ENCODE measurements around the gene PTGDS. TPM values are rescaled to one million over a fixed set of nuclear protein-coding genes. Genes with fewer than 3 reads are reported as not detected.
A peak's percentile ranks its signal among the peaks of the same experiment; 100 is the strongest.

PTGDS gene
- total RNA-seq, 1 donor from 2014 or later = 61.1 TPM

DNA sequence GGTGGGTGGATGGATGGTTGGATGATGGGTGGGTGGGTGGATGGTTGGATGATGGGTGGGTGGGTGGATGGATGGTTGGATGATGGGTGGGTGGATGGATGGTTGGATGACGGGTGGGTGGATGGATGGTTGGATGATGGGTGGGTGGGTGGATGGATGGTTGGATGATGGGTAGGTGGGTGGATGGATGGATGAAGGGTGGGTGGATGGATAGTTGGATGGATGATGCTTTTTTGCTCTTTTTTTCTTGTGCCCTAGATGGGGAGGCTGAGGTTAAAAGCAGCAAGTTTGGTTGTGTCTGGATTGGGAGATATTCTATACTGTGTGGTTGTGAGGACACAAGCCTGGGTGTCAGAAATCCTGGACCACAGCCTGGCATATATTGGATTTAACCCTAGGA lies 19.8 kb upstream of the PTGDS start:
- DNase-seq (ENCODE audit: low spot score in 2 of 2) (no peak), FAIRE-seq (no peak)

DNA sequence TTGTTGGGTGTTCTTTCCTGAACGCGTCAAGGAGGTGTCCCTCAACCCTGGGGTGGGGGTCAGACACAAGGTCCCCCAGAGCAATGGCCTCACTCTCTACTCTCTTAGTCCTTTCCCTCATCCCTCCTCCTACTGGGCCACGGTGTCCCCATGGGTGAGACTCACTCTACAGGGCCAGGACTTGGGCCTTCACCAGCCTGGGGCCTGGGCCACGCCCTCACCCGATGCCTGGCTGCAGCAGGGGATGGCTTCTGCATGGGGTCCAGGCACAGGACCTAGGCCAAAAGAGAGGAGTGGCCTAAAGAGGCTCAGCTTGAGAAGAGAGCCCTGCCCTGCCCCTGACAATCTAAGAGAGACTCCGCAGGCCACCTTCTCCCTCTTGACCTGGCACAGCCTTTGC lies 19.4 kb upstream of the PTGDS start:
- FAIRE-seq (no peak), DNase-seq (ENCODE audit: low spot score in 2 of 2) (no peak)

DNA sequence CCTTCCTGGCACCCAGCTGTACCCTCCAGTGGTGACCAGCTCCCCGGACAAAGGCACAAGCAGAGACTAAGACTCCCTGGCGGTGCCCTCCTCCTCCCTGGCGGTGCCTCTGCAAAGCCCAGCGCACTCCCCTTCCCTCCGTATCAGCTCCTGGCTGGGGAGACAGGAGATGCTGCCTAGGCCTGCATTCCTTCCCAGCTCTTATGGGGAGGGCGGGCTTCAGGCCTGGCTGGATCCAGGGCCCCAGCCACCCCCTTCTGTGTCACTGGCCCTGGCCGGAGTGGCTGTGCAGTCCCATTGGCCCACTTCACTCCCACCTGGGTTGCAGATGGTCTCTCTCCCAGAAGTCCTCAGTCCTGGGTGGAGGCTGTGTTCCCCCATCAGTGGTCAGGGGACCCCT lies 18.8 kb upstream of the PTGDS start:
- FAIRE-seq (no peak), DNase-seq (ENCODE audit: low spot score in 2 of 2) (no peak)

DNA sequence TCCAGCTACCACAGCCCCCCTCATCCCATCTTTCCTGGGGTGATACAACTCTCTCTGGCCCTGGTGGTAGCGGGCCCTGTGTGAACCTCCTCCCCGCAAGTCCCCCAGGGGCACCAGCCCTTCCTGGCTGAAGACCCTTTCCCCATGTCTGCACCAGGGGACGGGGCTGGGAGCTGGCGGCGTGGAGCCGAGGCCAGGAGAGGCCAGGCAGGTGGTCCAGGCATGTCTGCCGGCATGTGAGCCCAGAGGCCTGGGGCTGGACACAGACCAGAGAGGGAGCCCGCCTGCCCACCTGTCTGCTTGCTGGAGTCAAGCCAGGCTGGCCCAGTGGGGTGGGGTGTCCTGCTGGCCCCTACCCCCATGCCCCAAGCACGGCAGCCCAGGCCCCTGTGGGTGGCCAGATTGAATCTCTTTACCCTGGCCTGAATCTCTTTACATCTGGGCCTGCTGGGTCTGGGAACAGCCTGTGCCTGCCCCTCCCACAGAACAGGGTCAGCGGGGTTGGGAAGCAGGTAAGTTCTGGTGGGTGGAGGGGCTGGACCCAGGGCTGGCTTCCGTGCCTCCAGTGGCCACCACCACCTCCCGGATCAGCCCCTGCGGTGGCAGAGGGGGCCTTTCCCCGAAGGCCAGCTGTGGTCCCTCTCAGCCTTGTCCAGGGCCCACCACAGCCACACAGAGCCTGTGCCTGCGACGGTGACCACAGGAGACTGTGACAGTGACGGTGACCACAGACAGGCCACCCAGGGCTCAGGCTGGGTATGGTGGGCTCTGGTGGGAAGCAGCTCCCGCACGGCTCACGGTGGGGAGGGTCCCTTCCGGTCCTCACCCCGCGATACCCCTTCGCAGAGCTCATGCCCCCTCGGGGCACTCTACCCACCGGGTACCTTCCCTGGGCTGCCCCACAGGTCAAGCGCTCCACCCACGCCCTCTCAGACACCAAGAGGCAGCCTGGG lies 18.1 kb upstream of the PTGDS start:
- FAIRE-seq (no peak), DNase-seq (ENCODE audit: low spot score in 2 of 2) (no peak)

DNA sequence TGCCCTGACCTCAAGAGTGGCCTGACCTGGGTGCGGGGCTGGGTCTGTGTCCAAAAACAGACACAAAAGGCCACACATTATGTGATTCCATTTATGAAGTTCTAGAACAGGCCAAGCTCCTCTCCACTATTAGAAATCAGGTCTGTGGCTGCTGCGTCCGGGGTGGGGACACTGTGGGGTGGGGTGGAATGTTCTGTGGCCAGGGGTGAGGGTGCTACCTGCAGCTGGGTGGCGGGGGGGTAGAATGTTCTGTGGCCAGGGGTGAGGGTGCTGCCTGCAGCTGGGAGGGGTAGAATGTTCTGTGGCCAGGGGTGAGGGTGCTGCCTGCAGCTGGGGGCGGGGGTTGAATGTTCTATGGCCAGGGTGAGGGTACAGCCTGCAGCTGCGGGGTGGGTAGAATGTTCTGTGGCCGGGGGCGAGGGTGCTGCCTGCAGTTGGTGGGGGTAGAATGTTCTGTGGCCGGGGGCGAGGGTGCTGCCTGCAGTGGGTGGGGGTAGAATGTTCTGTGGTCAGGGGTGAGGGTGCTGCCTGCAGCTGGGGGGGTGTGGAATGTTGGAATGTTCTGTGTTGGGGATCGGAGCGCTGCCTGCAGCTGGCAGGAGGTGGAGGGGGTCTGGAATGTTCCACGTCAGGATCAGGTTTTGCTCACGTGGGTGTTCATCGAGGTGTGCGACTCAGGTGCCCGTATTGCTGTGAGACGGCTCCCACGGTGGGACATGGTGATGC lies 16.9 kb upstream of the PTGDS start:
- no peak for DNase-seq (ENCODE audit: low spot score in 2 of 2)
- FAIRE-seq = no peak

DNA sequence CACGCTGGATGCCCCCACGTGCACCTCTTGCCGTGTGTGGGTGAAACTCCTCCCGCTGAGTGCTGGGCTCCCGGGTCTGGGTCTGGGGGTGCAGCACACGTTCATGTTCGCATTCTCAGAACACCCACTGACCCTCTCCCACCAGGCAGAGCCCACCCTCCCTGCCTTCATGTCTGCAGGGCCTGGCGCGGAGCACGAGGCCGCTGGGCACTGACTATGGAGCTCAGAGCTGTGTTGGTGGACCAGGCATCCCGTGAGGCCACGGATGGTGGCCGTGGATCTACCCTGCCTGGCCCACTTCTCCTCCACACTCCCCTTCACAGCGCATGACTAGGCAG lies 16.4 kb upstream of the PTGDS start:
- FAIRE-seq (no peak), DNase-seq (ENCODE audit: low spot score in 2 of 2) (no peak)

DNA sequence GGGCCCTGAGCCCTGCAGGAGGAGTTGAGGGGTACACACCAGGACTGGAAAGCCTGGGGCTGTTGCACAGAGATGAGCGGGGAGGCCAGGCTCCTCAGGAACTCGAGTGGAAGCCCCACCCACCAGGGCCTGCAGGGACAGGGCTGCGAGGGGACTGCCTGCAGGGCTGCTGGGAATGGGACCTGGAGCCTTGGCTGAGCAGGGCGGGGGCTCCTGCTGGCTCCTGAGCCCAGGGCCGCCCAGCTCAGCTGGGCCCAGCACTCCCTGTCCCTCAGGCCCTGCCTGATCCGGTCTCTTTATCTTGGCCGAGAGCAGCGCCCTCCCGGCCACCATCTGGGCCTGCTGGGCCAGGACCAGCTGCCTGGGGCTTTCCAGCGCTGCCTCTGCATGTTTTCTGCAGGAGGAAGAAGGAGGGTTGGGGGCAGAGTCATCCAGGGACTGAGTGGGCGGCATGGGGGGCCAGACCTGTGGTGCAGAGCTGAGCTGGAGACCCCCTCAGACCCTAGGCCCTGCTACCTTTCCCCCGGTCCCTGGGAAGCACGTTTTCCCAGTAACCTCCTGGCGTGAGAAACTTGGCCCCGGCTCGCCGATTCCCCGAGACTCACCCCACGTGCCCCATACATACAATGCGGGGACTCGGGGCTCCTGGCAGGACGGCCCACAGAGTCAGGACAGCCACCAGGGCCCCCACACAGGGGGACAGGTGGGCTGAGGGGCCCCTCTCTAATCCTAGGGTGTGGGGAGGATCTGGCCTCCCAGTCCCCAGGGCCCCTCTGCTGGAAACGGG lies 15.8 kb upstream of the PTGDS start:
- peak; percentile 65 to 74 for DNase-seq (ENCODE audit: low spot score in 2 of 2)

DNA sequence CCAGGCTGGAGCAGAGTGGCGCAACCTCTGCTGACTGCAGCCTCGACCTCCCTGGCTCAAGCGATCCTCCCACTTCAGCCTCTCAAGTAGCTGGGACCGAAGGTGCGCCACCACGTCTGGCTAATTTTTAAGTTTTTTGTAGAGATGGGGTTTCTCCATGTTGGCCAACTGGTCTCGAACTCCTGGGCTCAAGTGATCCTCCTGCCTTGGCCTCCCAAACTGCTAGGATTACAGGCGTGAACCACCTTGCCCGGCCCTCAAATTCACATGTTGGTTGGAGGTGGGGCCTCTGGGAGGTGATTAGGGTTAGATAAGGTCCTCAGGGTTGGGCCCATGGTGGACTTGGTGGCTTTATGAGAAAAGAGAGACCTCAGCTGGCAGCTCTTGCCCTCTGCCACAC lies 15.1 kb upstream of the PTGDS start:
- DNase-seq (ENCODE audit: low spot score in 2 of 2) = no peak
- FAIRE-seq = no peak

More for the DNA sequence above, 15.8 kb upstream of the PTGDS start:
- no peak for FAIRE-seq

DNA sequence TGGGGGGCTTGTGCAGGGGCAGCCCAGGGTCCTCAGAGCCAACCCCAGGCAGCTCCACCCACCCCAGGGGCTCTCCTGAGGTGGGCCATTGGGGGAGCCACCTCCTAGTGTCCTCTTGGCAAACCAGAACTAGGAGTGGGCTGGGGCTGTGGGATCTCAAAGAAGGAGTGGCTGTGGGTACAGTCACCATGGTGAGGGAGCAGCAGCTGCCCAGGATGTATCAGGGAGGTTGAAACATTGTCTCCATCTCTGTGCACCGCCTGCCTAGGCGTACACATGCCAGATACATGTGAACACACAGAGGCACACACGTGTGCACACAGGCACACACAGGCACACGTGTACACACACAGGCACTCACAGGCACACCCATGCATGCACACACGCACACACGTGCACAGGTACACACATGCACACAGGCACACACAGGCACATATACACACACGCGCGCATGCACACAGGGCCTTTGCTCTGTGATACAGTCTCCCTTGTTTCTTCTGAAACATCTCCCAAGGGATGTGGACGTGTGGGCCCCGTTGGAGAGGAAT lies 14.5 kb upstream of the PTGDS start:
- no peak for DNase-seq (ENCODE audit: low spot score in 2 of 2)
- FAIRE-seq = no peak

DNA sequence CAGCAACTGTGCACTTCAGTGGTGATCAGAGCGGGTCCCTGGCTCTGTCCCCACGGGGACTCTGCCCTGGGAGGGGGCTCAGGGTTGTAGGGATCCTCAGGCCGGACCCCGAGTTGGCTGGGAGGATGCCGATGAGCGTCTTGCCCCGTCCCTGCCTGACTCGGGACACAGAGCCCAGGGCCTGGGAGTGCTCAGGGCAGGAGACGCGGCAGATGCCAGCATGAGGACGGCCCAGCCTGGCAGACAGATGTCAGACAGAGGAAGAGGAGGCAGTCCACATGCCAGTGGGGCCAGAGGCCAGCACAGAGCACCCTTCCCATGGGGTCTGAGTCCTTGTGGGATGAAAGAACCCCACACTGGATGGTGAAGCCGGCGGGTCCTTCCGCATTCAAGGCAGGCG lies 14.0 kb upstream of the PTGDS start:
- no peak for DNase-seq (ENCODE audit: low spot score in 2 of 2)
- FAIRE-seq = no peak

DNA sequence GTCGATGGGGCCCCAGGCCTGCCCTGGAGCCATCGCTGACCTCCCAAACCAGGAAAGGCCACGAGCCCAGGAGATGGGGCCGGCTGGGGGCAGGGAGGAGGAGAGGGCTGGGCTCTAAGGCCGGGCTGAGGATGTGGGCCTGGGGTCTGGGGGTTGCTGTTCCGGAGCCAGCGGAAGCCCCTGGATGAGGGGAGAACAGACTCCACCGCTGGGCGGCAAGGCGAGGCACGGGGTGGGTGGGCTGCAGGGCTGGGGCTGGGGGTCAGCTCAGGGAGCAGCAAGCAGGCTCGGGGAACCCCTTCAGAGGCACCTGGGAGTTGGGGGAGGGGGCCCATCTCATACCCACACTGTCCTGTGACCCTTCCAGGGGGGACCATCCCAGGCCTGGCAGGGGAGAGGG lies 13.6 kb upstream of the PTGDS start:
- FAIRE-seq = no peak
- DNase-seq (ENCODE audit: low spot score in 2 of 2) = no peak

DNA sequence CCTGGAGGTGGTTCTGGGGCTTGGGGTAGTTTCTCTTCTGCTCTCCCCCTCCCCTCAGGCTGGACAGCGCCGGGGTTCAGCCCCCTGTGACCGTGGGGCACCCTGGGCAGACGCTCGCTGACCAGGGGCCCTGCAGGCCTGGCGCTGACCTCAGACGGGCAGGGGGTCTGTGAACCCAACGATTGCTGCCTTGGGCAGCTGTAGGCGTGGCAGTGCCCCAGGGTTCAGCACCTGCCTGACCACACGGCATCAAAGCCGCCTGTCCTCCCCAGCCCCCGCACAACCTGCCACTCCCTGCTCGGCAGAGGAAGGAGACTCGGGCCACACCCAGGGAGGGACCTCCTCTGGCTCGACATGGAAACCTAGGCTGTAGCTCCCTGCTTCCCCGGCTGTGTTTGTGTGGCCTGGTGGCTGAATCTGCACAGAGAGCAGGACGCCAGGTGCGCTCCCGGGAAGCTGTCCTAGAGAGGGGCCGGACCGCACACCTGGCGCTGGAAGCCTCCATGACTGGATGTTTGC lies 13.1 kb upstream of the PTGDS start:
- DNase-seq (ENCODE audit: low spot score in 2 of 2) (no peak), FAIRE-seq (no peak)

DNA sequence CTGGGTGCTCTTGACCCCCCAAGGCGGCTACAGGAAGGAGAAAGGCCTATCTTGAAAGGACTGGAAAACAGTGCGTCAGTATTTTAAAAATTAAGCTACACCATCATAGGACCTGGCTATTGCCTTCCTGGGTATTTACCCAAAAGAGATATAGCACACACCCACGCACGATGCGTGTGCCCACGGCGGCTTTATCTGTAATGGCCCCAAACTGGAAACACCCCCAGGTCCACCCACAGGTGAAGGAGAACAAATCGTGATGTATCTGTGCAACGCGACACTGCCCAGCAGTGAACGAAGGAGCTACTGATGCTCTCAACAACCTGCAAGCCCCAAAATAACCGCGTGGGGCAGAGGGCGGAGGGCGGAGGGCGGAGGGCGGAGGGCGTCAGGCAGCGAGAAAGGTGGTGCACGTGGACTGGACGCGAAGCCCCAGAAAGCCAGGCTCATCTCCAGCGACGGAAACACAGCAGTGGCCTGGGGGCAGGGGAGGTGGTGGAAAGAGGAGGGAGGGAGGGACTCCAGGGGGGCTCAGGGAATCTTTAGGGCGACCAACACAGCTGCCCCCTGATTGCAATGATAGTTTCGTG lies 12.4 kb upstream of the PTGDS start:
- no peak for FAIRE-seq
- no peak for DNase-seq (ENCODE audit: low spot score in 2 of 2)

DNA sequence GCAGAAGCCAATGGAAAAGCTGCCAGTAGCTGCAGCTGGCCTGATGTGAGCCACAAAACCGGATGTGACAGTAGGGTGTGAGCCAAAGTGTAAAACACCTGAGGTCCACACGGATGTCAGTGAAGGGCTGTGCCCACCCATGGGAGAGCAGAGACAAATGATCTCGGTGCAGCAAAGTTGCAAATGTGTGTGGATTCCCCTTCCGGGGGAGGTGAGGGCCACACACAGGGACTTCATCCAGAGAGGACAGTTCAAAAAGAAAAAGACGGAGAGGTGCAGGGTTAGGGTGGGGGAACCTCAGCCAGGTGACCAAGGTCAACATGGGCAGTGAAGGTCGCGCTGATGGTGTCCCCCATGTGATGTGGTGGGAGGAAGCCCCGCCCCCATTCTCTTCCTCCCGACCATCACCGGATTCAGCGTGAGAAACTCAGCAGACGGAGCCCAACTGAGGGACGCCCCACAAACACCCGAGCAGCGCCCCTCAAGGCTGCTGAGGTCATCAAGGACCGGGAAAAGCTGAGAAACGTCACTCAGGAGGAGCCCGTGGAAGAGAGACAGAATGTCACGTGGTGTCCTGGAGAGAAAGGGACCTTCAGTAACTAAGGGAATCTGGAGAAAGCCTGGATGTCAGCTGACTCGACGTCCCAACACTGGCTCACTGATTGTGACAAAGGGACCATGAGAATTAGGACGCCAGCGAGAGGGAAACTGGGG lies 11.4 kb upstream of the PTGDS start:
- peak; percentile 80 to 90 for DNase-seq (ENCODE audit: low spot score in 2 of 2)
- FAIRE-seq = no peak

DNA sequence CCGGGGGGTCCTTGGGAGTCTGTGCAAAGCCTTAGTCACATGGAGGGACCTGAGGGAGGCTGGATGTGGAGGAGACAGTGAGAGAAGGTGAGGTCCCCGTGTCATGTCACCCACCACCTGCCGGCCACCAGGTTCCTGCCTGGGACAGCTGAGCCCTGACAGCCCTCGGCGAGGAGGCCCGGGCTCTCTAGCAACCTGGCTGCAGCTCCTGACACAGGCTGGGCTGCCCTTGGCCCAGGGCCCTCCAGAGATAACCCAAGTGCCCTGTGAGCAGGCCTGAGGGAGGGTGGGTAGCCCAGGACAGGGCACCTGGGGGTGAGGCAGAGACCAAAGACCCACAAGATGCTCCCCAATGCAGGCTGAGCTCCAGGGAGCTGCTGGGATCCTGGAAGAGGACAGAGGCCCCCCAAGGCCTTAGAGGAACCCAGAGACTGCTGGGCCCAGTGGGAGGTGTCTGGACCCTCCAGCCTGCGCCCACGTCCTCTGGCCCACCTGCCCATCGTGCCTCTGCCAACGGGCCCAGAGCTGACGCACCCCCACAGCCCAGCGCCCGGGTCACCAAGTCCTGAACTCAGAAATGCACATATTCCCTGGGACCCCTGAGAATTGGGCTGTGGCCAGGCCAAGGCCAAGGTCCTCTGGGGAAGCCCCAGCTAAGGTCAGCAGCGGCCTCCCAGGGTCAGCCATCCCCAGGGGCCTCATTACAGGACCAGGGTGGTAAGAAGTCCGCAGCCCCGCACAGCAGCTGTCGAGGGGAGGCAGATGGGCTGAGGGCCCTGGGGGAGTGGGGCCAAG lies 8.8 kb upstream of the PTGDS start:
- FAIRE-seq = no peak
- DNase-seq (ENCODE audit: low spot score in 2 of 2) = no peak

DNA sequence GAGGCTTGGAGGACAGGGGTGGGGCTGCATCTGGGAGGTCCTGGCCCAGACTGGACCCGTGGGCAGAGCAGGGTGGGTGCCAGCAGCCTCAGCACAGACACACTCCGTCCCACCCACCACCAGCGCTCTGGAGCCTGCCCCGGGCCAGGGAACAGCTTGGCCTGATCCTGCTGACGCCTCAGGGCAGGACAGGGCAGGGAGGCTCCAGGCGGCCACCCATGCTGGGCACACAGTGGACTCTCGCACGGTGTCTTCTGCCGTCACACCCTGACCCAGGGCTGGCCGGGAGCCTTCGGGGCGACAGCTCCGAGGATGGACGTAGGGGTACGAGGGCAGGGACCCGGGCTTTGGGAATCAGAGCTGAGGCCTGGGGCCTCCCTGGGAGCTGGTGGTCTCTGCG lies 8.2 kb upstream of the PTGDS start:
- DNase-seq (ENCODE audit: low spot score in 2 of 2) (no peak), FAIRE-seq (no peak)

DNA sequence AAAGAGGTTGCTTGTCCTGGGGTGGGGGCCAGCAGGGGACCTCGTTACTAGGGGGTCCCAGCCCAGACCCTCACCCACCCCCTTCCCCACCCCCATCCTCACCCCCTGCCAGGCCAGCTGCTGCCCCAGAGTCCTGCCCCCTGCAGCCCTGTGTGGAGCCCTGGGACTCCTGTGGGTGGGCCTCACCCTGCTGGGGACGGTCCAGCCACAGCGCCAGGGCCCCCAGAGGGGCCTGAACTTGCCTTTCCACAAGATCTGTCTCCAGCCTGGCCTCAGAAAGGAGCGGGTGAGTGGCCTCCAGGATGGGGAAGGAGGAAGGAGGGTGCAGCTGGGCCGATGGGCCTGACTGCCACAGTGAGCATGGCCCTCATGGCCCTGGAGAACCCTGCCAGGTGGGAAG lies 7.5 kb upstream of the PTGDS start:
- FAIRE-seq (no peak), DNase-seq (ENCODE audit: low spot score in 2 of 2) (no peak)

DNA sequence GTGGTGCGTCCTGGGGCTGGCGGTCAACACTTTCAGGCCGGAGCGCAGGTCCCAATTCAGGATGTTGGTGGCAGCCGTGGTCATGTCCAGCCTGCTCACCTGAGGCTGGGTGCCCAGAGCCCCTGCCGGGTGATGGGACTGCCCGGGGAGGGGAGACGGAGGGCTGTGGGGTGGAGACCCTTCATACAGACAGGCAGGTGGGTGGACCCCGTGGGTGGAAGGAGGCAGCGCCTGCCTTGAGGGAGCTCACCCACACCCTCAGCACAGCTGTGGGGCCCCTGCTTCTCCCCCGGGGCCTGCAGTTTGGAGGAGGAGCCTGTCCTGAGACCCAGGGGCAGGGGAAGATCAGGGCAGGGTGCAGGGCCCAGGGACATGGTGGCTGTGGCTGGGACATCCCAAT lies 6.9 kb upstream of the PTGDS start:
- DNase-seq (ENCODE audit: low spot score in 2 of 2) (no peak), FAIRE-seq (no peak)

DNA sequence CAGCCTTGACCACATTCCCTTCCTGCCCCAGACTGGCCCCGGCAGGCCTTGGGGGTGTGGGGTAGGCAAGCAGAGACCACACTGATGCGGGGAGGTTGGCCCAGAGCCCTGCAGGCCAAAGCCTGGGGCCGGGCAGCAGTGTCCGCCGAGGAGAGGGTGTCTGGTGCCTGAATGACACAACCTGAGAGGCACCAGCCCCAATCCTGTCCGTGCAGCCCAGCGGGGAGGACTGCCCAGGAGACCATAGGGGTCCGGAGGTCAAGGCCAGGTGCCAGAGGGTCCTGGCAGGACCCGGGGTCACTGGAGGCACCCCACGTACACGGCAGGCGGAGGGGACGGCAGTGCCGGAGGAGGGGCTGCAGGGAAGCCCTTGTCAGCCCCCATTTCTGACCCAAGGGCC lies 5.6 kb upstream of the PTGDS start:
- FAIRE-seq = no peak
- no peak for DNase-seq (ENCODE audit: low spot score in 2 of 2)
